ENCODE measurements around the gene CXCL16.
"Not testable (repeated sequence)": the region's sequence is repeated elsewhere in the genome, so short reads cannot be mapped to it uniquely, and the experiment has no call there.

CXCL16 gene

GRCh38 chr17:4721203-4722135 is 18.3 kb downstream of the CXCL16 start:
- no peak for DNase-seq (ENCODE audit: low spot score)
- Mint-ChIP-seq H3K27me3 (ENCODE audit: low read depth) (no peaks in the 10 kb centered on the region), H3K9me3 (no peaks in the 10 kb centered on the region), H3K4me1 (ENCODE audit: low read depth) (peaks cover 10% of the 10 kb centered on the region), H3K27ac (no peak overlapping the region), H3K36me3 (ENCODE audit: low read depth) (peaks cover 49% of the 10 kb centered on the region), H3K4me3 (no peak overlapping the region)

DNA sequence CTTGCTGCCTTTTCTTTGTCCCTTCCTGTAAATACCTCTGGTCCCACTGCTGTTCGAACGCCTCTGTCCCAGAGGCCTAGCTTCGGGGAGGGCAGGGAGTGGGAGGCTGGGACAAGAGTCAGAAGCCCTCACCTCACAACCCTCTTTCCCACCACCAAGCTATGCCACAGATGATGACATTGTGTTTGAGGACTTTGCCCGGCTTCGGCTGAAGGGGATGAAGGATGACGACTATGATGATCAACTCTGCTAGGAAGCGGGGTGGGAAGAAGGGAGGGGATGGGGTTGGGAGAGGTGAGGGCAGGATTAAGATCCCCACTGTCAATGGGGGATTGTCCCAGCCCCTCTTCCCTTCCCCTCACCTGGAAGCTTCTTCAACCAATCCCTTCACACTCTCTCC is 18.9 kb downstream of the CXCL16 start:
- H3K4me3 Mint-ChIP-seq, result no peak overlapping the region
- no peaks in the 10 kb centered on the region for H3K9me3 Mint-ChIP-seq
- no peak for DNase-seq (ENCODE audit: low spot score)
- H3K36me3 Mint-ChIP-seq (ENCODE audit: low read depth), result peaks cover 53% of the 10 kb centered on the region
- no peaks in the 10 kb centered on the region for H3K27me3 Mint-ChIP-seq (ENCODE audit: low read depth)
- peak overlapping the region; percentile 36 for H3K27ac Mint-ChIP-seq
- H3K4me1 Mint-ChIP-seq (ENCODE audit: low read depth), result peaks cover 11% of the 10 kb centered on the region

- no peak overlapping the region for H3K4me3 Mint-ChIP-seq
- H3K27ac Mint-ChIP-seq, result peak overlapping the region; percentile 17
- H3K27me3 Mint-ChIP-seq (ENCODE audit: low read depth), result no peaks in the 10 kb centered on the region
- H3K4me1 Mint-ChIP-seq (ENCODE audit: low read depth), result peaks cover 18% of the 10 kb centered on the region
- no peaks in the 10 kb centered on the region for H3K9me3 Mint-ChIP-seq
- H3K36me3 Mint-ChIP-seq (ENCODE audit: low read depth), result peaks cover 61% of the 10 kb centered on the region
- DNase-seq (ENCODE audit: low spot score), result no peak
Observed at GRCh38 chr17:4719684-4720221, 20.0 kb downstream of the CXCL16 start.

- Mint-ChIP-seq H3K27ac (no peak overlapping the region), H3K36me3 (ENCODE audit: low read depth) (peaks cover 63% of the 10 kb centered on the region), H3K27me3 (ENCODE audit: low read depth) (no peaks in the 10 kb centered on the region), H3K4me3 (no peak overlapping the region), H3K4me1 (ENCODE audit: low read depth) (peaks cover 19% of the 10 kb centered on the region), H3K9me3 (no peaks in the 10 kb centered on the region)
- DNase-seq (ENCODE audit: low spot score), result no peak
Observed at GRCh38 chr17:4719146-4719545, 20.6 kb downstream of the CXCL16 start.

DNA sequence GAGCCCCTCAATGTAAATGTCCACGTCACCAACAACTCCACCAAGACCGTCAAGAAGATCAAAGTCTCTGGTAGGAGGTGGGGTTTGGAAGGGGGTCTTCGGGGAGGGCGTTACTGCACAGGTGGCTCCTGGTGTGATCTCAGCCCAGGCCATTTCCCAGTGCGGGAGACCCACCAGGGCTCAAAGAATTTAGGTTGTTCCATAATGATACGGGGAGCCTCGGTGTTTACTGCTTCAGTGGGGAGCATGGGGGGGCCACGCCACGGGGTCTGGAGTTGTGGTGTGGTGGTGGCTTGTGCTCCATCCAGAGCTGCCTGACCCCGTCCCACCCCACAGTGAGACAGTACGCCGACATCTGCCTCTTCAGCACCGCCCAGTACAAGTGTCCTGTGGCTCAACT is 21.5 kb downstream of the CXCL16 start:
- DNase-seq (ENCODE audit: low spot score), result no peak
- peaks cover 25% of the 10 kb centered on the region for H3K4me1 Mint-ChIP-seq (ENCODE audit: low read depth)
- no peaks in the 10 kb centered on the region for H3K27me3 Mint-ChIP-seq (ENCODE audit: low read depth)
- peaks cover 69% of the 10 kb centered on the region for H3K36me3 Mint-ChIP-seq (ENCODE audit: low read depth)
- no peak overlapping the region for H3K27ac Mint-ChIP-seq
- H3K9me3 Mint-ChIP-seq, result no peaks in the 10 kb centered on the region
- no peak overlapping the region for H3K4me3 Mint-ChIP-seq

- Mint-ChIP-seq H3K4me1 (ENCODE audit: low read depth) (peaks cover 25% of the 10 kb centered on the region), H3K4me3 (no peak overlapping the region), H3K9me3 (no peaks in the 10 kb centered on the region), H3K27ac (no peak overlapping the region), H3K27me3 (ENCODE audit: low read depth) (no peaks in the 10 kb centered on the region), H3K36me3 (ENCODE audit: low read depth) (peaks cover 71% of the 10 kb centered on the region)
- no peak for DNase-seq (ENCODE audit: low spot score)
Observed at GRCh38 chr17:4717791-4718190, 21.9 kb downstream of the CXCL16 start.

DNA sequence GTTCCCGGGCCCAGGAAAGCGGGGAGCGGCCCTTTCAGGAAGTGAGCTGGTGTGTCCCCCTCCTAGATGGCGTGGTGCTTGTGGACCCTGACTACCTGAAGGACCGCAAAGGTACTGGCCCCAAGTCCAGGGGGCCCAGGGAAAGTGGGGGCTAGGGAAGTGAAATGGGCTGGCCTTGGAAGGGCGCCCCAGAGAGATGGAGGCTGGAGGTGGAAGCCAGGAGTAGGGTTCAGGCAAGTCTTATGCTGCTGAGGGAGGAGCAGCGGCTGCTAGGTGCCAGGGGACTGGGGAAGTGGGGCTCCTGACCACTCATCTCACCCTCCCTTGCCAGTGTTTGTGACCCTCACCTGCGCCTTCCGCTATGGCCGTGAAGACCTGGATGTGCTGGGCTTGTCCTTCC is 23.6 kb downstream of the CXCL16 start:
- no peak for DNase-seq (ENCODE audit: low spot score)
- Mint-ChIP-seq H3K36me3 (ENCODE audit: low read depth) (peaks cover 75% of the 10 kb centered on the region), H3K4me1 (ENCODE audit: low read depth) (peaks cover 39% of the 10 kb centered on the region), H3K27me3 (ENCODE audit: low read depth) (no peaks in the 10 kb centered on the region), H3K4me3 (peak overlapping the region; percentile 85), H3K27ac (peak overlapping the region; percentile 90), H3K9me3 (no peaks in the 10 kb centered on the region)

DNA sequence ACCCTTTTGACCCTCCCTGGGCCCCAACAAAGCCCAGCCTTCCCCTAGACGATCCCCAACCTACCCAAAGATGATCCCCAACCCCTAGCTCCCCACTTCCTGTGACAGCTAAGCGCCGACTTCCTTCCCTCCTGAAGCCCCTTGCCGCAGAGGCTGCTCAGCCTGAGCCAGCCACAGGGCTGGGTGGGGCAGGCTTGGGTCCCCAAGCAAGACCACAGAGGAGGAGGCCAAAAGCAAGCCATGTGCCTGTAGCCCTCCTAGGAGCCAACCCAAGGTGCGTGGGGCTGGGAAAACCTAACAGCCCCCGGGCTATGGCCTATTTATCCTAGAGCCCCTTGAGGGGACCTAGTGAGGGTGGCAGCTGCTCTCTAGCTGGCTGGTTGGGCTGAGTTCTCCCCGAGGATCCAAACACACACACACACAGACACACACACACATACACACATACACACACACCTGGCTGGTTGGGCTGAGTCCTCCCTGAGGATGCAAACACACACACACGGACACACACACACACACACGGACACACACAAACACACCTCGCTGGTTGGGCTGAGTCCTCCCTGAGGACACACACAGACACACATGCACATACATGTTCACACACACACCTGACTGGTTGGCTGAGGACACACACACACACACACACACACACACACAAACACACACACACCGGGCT is 24.5 kb downstream of the CXCL16 start:
- H3K4me1 Mint-ChIP-seq (ENCODE audit: low read depth), result peaks cover 39% of the 10 kb centered on the region
- no peak for DNase-seq (ENCODE audit: low spot score)
- peaks cover 68% of the 10 kb centered on the region for H3K36me3 Mint-ChIP-seq (ENCODE audit: low read depth)
- H3K27me3 Mint-ChIP-seq (ENCODE audit: low read depth), result no peaks in the 10 kb centered on the region
- peak overlapping the region; percentile 85 for H3K4me3 Mint-ChIP-seq
- H3K27ac Mint-ChIP-seq, result peak overlapping the region; percentile 90
- H3K9me3 Mint-ChIP-seq, result no peaks in the 10 kb centered on the region

DNA sequence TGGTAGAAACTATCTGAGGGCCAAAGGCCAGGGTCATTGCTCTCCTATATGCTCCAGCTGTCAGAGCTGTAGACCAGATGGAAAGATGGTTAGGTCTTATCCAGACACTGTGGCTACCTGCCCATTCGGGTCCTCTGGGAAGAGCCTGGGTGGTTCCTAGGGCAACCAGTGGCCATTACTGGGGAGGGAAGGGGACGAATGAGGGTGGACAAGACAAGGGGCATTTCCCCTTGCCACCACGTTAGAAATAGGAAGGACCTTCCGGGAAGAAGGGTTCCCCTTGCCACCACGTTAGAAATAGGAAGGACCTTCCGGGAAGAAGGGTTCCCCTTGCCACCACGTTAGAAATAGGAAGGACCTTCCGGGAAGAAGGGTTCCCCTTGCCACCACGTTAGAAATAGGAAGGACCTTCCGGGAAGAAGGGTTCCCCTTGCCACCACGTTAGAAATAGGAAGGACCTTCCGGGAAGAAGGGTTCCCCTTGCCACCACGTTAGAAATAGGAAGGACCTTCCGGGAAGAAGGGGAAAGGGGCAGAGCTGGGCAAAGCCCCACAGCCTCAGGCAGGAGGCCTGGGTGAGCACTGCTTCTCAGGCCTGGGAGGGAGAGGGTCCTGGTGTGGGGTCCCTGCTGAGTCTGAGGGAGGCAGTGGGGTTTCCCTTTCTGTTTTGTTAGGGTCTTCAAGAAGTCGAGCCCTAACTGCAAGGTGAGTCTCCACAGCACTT is 25.2 kb downstream of the CXCL16 start:
- not testable (repeated sequence) for DNase-seq (ENCODE audit: low spot score); H3K27me3 Mint-ChIP-seq (ENCODE audit: low read depth); H3K9me3 Mint-ChIP-seq
- peaks cover 63% of the 10 kb centered on the region for H3K36me3 Mint-ChIP-seq (ENCODE audit: low read depth)
- H3K4me1 Mint-ChIP-seq (ENCODE audit: low read depth), result peaks cover 43% of the 10 kb centered on the region
- H3K27ac Mint-ChIP-seq, result peak overlapping the region; percentile 90
- peak overlapping the region; percentile 85 for H3K4me3 Mint-ChIP-seq

- peaks cover 47% of the 10 kb centered on the region for H3K36me3 Mint-ChIP-seq (ENCODE audit: low read depth)
- no peak for DNase-seq (ENCODE audit: low spot score)
- peak overlapping the region; percentile 96 for H3K27ac Mint-ChIP-seq
Observed at GRCh38 chr17:4712526-4712925, 27.2 kb downstream of the CXCL16 start.

GRCh38 chr17:4711661-4712181 is 28.0 kb downstream of the CXCL16 start:
- DNase-seq (ENCODE audit: low spot score), result no peak
- H3K4me1 Mint-ChIP-seq (ENCODE audit: low read depth), result peaks cover 45% of the 10 kb centered on the region
- no peaks in the 10 kb centered on the region for H3K27me3 Mint-ChIP-seq (ENCODE audit: low read depth)
- H3K9me3 Mint-ChIP-seq, result peaks cover 5% of the 10 kb centered on the region
- peak overlapping the region; percentile 96 for H3K4me3 Mint-ChIP-seq
- H3K36me3 Mint-ChIP-seq (ENCODE audit: low read depth), result peaks cover 39% of the 10 kb centered on the region
- peak overlapping the region; percentile 96 for H3K27ac Mint-ChIP-seq

More at GRCh38 chr17:4712526-4712925, 27.2 kb downstream of the CXCL16 start:
- peaks cover 49% of the 10 kb centered on the region for H3K4me1 Mint-ChIP-seq (ENCODE audit: low read depth)
- peaks cover 5% of the 10 kb centered on the region for H3K9me3 Mint-ChIP-seq
- H3K4me3 Mint-ChIP-seq, result peak overlapping the region; percentile 96
- no peaks in the 10 kb centered on the region for H3K27me3 Mint-ChIP-seq (ENCODE audit: low read depth)

DNA sequence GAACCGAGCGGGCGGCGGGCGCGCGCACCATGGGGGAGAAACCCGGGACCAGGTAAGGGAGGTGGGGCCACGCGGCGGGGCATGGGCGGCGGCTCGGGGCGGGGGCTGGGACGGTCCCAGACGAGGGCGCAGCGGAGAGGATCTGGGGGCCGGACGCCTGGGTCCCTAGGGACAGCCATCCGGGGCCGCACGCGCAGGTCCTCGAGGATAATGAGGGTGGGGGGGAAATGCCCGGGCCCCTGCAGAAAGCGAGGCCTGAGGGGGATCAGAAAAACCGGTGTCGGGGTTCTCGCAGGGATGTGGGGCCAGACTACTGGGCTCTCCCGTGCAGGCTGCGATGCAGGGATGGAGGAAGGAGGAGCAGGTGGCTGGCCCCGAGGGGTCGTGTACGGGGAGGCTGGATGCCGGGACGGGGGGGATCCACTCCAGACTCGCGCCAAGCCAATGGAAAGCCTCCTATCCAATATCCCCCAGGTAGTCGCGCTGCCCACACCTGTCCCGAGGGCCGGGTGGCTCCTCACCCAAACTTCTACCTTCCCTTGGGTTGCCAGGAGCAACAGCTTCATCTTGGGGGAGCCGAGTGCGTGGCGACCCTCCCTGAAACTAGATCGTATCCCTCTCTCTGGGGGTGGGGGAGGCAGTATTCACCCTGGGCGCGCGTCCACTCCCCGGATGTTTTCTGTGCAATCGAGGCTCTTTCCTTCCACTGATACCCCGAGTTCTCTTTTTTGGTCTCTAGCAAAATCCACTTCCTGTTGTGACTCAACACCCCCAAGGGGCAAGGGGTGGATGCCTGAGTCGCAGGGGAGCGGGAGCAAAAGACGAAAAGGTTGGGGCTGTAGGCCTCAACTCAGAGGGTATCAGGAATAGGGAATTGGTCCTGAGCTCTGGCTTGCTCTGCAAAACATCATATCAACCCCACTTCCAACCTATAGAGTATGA is 28.8 kb downstream of the CXCL16 start:
- peak; percentile 55 for DNase-seq (ENCODE audit: low spot score)
- peaks cover 5% of the 10 kb centered on the region for H3K9me3 Mint-ChIP-seq
- peaks cover 49% of the 10 kb centered on the region for H3K4me1 Mint-ChIP-seq (ENCODE audit: low read depth)
- peak overlapping the region; percentile 96 for H3K27ac Mint-ChIP-seq
- H3K36me3 Mint-ChIP-seq (ENCODE audit: low read depth), result peaks cover 36% of the 10 kb centered on the region
- H3K4me3 Mint-ChIP-seq, result peak overlapping the region; percentile 96
- no peaks in the 10 kb centered on the region for H3K27me3 Mint-ChIP-seq (ENCODE audit: low read depth)

All from T-helper 2 cell treated with Interferon-gamma antibody and Interleukin-4, amounts not matched to agents 5 μg/mL and 100 μg/mL, for 36 hours (primary cell).